HepG2 (cell line): ENCODE results near the gene KCNIP4. TPM values are rescaled to one million over a fixed set of nuclear protein-coding genes. Genes with fewer than 3 reads are reported as not detected.

Experiments used
- ATAC-seq: fragments of 200-7000 bp; cut with Tn5 transposase; 3 replicates; pipeline ENCODE4 v1.9.1; 2020; ENCODE audit warnings: mild to moderate bottlenecking, moderate library complexity
- BruUV-seq: library from RNA; stranded (reverse); fragments of 400-500 nt; replicated peaks from 2 replicates; lab custom pipeline; 2021; lab: Mats Ljungman, UMichigan
- CTCF ChIA-PET: fragments of 300-600 bp; formaldehyde crosslinking; extraction: SDS; loops from one replicate; lab custom pipeline; 2021; ENCODE audit warnings: low total read pairs, inconsistent platforms, low intra/inter-chr PET ratio; lab: Yijun Ruan, JAX
- POLR2A ChIA-PET: fragments of 350-600 bp; sonication (Branson Sonifier 250); formaldehyde crosslinking; loops from one replicate; lab custom pipeline; 2020; ENCODE audit warnings: antibody characterized with exemption, inconsistent platforms; lab: Yijun Ruan, JAX
- DNase-seq: peaks from one replicate; pipeline ENCODE4 v3.0.0-alpha.2; 2015; ENCODE audit warnings: low spot score
- FAIRE-seq: peaks from 3 replicates; lab custom pipeline; 2011; peaks lifted over from hg19 to GRCh38; lab: Jason Lieb, UNC
- H2AFZ ChIP-seq: one replicate; pipeline ENCODE4 v1.6.1; 2011; ENCODE audit warnings: low read length, inconsistent platforms
- H3K27ac ChIP-seq: fragments of 300-600 bp; 3 replicates; pipeline ENCODE4 v1.8.0; 2011; ENCODE audit warnings: mixed run types, mild to moderate bottlenecking, mixed read lengths, low read length, inconsistent platforms; ENCODE audit not compliant: insufficient read depth; ENCODE audit errors: extremely low read length
- H3K27me3 ChIP-seq, 2 experiments: fragments of 200-600 bp in 1 of 2; 2 replicates in 1 of 2; 3 replicates in 1 of 2; pipeline versions ENCODE4 v1.6.0 to v1.8.0; 2011; ENCODE audit warnings: low read length in 2 of 2, mild to moderate bottlenecking in 2 of 2, moderate library complexity in 2 of 2, inconsistent platforms in 1 of 2; ENCODE audit not compliant: insufficient read depth in 2 of 2, control insufficient read depth in 1 of 2
- H3K36me3 ChIP-seq, 2 experiments: fragments of 200-600 bp in 1 of 2; replicated peaks in 1 of 2; 2 replicates in 1 of 2; 3 replicates in 1 of 2; pipeline versions ENCODE4 v1.5.1 to v1.8.0; 2011; ENCODE audit warnings: low read length in 2 of 2, inconsistent platforms in 1 of 2; ENCODE audit not compliant: insufficient read depth in 2 of 2, control insufficient read depth in 1 of 2
- H3K4me1 ChIP-seq: 2 replicates; pipeline ENCODE4 v1.5.1; 2012; ENCODE audit warnings: low read length, inconsistent platforms; ENCODE audit not compliant: insufficient read depth
- H3K4me2 ChIP-seq: 2 replicates; pipeline ENCODE4 v1.6.0; 2011; ENCODE audit warnings: low read depth, low read length, inconsistent platforms
- H3K4me3 ChIP-seq, 3 experiments: fragments of 200-600 bp in 1 of 3; sonication (generic), shearing (Covaris generic) in 1 of 3; replicated peaks in 1 of 3; 2 replicates each; pipeline ENCODE4 v1.5.1; 2011 to 2016; ENCODE audit warnings: low read length in 3 of 3, inconsistent platforms in 2 of 3, low read depth in 2 of 3, mild to moderate bottlenecking in 2 of 3, control low read depth in 1 of 3, mixed read lengths in 1 of 3; ENCODE audit not compliant: insufficient read depth in 1 of 3
- H3K79me2 ChIP-seq: one replicate; pipeline ENCODE4 v1.6.1; 2011; ENCODE audit warnings: low read length, inconsistent platforms; ENCODE audit not compliant: insufficient read depth
- H3K9ac ChIP-seq: 2 replicates; pipeline ENCODE4 v1.6.0; 2011; ENCODE audit warnings: mild to moderate bottlenecking, low read depth, low read length, inconsistent platforms; ENCODE audit not compliant: insufficient read depth
- H3K9me3 ChIP-seq: 2 replicates; pipeline ENCODE4 v1.5.1; 2012; ENCODE audit warnings: mild to moderate bottlenecking, low read length
- H4K20me1 ChIP-seq: 2 replicates; pipeline ENCODE4 v1.6.0; 2011; ENCODE audit warnings: inconsistent platforms, mild to moderate bottlenecking, low read length, moderate library complexity; ENCODE audit not compliant: insufficient read depth
- AKAP8 ChIP-seq: sonication (generic); formaldehyde crosslinking; IDR thresholded peaks from 2 replicates; pipeline ENCODE4 v1.5.1; 2020; ENCODE audit warnings: mild to moderate bottlenecking, missing genetic modification reagents
- ASH2L ChIP-seq: fragments of 300-600, 200-600 bp; sonication (generic); IDR thresholded peaks from 2 replicates; pipeline ENCODE4 v1.7.0; 2017; ENCODE audit warnings: low read depth, mild to moderate bottlenecking, moderate library complexity, mixed read lengths, low read length; ENCODE audit not compliant: insufficient read length
- NFIC ChIP-seq: IDR thresholded peaks from 2 replicates; pipeline ENCODE4 v1.6.1; 2012; ENCODE audit warnings: mild to moderate bottlenecking, low read length, inconsistent platforms
- SIX1 ChIP-seq: sonication (generic); formaldehyde crosslinking; IDR thresholded peaks from 2 replicates; pipeline ENCODE4 v1.4.0; 2020; ENCODE audit warnings: missing genetic modification reagents, borderline replicate concordance
- SMC3 ChIP-seq: IDR thresholded peaks from 2 replicates; pipeline ENCODE4 v1.6.1; 2011; ENCODE audit warnings: low read length, improper control_type of control experiment
- STAG1 ChIP-seq: sonication (generic); formaldehyde crosslinking; IDR thresholded peaks from 2 replicates; pipeline ENCODE4 v1.4.0; 2020; ENCODE audit warnings: missing genetic modification reagents
- WGBS: methylation state at CpG from one replicate; pipeline ENCODE4 v1.1.6; 2017; ENCODE audit warnings: low lambda C conversion rate; 5-methylcytosine and 5-hydroxymethylcytosine counted together
- in situ Hi-C: cut with HindIII; loops from 2 replicates; pipeline ENCODE4 v1.10.0; 2017; ENCODE audit warnings: low pct_unique_long_range_greater_than_20kb; ENCODE audit not compliant: extremely low pct_ligation_motif_present
- intact Hi-C: fragments of 100-400 bp; cut with micrococcal nuclease; formaldehyde crosslinking; loops from one replicate; pipeline ENCODE4 v1.10.0; 2022; ENCODE audit not compliant: unreplicated experiment
- polyA plus RNA-seq, 8 experiments: library from polyadenylated mRNA; depleted of rRNA in 3 of 8; stranded (reverse) in 7 of 8; unstranded in 1 of 8; fragments of >200 nt; fragmentation: Illumina TruSeq in 4 of 8; extraction: Trizol in 4 of 8; gene quantifications; 2 replicates each; pipeline versions ENCODE4 v1.2.1 to v1.2.3, GENCODE V29; 2011 to 2016; ENCODE audit warnings: low read depth in 4 of 8, missing spikeins in 1 of 8, mixed read lengths in 1 of 8; ENCODE audit not compliant: insufficient read depth in 1 of 8
- total RNA-seq, 5 experiments: library from RNA; depleted of rRNA; stranded (reverse); fragments of >200 nt; fragmentation: Illumina TruSeq; extraction: Trizol; gene quantifications; 2 replicates each; pipeline ENCODE4 v1.2.3, GENCODE V29; 2016; ENCODE audit warnings: low read depth in 1 of 5
- TF ChIP-seq, protein P1 (sequence below): sonication (generic); formaldehyde crosslinking; IDR thresholded peaks from 2 replicates; pipeline ENCODE4 v1.5.0; 2020; ENCODE audit warnings: mild to moderate bottlenecking, missing genetic modification reagents, moderate library complexity
- TF ChIP-seq, protein P2 (sequence below): sonication (generic); formaldehyde crosslinking; IDR thresholded peaks from 2 replicates; pipeline ENCODE4 v1.4.0; 2020; ENCODE audit warnings: missing genetic modification reagents, borderline replicate concordance

The KCNIP4 gene
- total and polyA plus RNA-seq, 2 of the 13 experiments (the other 11 are each of a cell fraction or from before 2014, with no cell fraction given) = 0.09 TPM; not detected in 1

DNA sequence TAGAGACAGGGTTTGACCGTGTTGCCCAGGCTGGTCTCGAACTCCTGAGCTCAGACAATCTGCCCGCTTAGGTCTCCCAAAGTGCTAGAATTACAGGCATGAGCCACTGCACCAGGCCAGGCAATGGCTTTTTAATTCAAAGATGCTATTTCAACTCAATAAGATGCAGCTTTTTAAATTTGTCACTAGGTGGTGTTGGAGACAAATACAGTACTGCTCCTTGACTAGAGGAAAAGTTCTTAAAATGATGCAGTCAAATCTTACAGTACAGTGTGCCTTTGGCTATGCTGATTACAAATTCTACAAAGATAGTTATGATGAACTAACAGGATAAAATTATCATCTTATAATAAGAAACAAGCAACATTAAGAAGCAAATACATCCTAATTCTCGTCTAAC, 441.1 kb downstream of the KCNIP4 start:
- no peak overlapping the region for H3K4me2 ChIP-seq
- H4K20me1 ChIP-seq = no peaks in the 10 kb centered on the region
- 3% methylated on average over 4 of the region's 4 CpGs for WGBS
- TF ChIP-seq ASH2L (no peak), SIX1 (CRISPR knock-in tag) (no peak), NFIC (no peak), SMC3 (peak; percentile 8; the same call in 1 of the 2 replicates), AKAP8 (CRISPR knock-in tag) (no peak), STAG1 (CRISPR knock-in tag) (peak; percentile 48)
- TF ChIP-seq, protein P1, sequence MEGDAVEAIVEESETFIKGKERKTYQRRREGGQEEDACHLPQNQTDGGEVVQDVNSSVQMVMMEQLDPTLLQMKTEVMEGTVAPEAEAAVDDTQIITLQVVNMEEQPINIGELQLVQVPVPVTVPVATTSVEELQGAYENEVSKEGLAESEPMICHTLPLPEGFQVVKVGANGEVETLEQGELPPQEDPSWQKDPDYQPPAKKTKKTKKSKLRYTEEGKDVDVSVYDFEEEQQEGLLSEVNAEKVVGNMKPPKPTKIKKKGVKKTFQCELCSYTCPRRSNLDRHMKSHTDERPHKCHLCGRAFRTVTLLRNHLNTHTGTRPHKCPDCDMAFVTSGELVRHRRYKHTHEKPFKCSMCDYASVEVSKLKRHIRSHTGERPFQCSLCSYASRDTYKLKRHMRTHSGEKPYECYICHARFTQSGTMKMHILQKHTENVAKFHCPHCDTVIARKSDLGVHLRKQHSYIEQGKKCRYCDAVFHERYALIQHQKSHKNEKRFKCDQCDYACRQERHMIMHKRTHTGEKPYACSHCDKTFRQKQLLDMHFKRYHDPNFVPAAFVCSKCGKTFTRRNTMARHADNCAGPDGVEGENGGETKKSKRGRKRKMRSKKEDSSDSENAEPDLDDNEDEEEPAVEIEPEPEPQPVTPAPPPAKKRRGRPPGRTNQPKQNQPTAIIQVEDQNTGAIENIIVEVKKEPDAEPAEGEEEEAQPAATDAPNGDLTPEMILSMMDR = peak; percentile 27; the same call in 1 of the 2 replicates
- H2AFZ ChIP-seq = no peak overlapping the region
- POLR2A ChIA-PET = no interaction called here
- intact Hi-C loops = loop anchor here (1.0 kb wide), 1 partner anchor 261 kb away; no protein-coding TSS in a partner anchor
- H3K9ac ChIP-seq = no peak overlapping the region
- no peak for FAIRE-seq
- peak; percentile 55; the same call in 2 of the 3 replicates for ATAC-seq
- in situ Hi-C loops = no loop called here
- no peaks in the 10 kb centered on the region for H3K27me3 ChIP-seq
- H3K4me3 ChIP-seq = no peak overlapping the region
- peak; percentile 6 for DNase-seq
- H3K27ac ChIP-seq = no peak overlapping the region
- H3K79me2 ChIP-seq = no peaks in the 10 kb centered on the region
- no peaks in the 10 kb centered on the region for H3K9me3 ChIP-seq
- CTCF ChIA-PET = no interaction called here
- no peaks in the 10 kb centered on the region for H3K36me3 ChIP-seq
- no TSS peak for BruUV-seq
- H3K4me1 ChIP-seq = no peaks in the 10 kb centered on the region

DNA sequence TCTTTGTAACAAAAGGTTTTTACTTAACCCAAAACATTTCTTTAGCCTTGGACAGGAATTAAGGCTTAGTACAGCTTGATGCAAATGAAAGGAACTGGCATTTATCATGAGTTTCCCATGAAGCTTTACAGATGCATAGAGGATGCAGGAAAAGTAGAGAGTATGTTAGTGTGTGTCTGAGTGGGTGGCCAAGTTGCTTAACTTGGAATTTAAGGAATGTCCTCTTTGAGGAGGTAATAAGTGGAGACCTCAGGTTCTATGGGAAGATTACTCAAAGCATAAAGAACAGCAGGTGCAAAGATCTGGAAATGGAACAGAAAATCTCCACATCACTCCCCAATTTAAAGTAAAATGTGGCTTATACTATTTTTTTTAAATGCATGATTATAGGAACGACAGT, 457.9 kb downstream of the KCNIP4 start:
- ATAC-seq (no peak), DNase-seq (no peak), FAIRE-seq (no peak)
- Histone ChIP-seq H4K20me1 (no peaks in the 10 kb centered on the region), H3K9me3 (no peaks in the 10 kb centered on the region), H2AFZ (no peak overlapping the region), H3K27me3 (no peaks in the 10 kb centered on the region), H3K4me3 (no peak overlapping the region), H3K36me3 (no peaks in the 10 kb centered on the region), H3K79me2 (no peaks in the 10 kb centered on the region), H3K4me1 (no peaks in the 10 kb centered on the region), H3K4me2 (no peak overlapping the region), H3K27ac (no peak overlapping the region), H3K9ac (no peak overlapping the region)
- POLR2A ChIA-PET = no interaction called here
- in situ Hi-C loops = no loop called here
- WGBS = 0% methylated on average over 1 of the region's 1 CpG
- intact Hi-C loops = no loop called here
- no TSS peak for BruUV-seq
- CTCF ChIA-PET = no interaction called here
- TF ChIP-seq, protein P2, sequence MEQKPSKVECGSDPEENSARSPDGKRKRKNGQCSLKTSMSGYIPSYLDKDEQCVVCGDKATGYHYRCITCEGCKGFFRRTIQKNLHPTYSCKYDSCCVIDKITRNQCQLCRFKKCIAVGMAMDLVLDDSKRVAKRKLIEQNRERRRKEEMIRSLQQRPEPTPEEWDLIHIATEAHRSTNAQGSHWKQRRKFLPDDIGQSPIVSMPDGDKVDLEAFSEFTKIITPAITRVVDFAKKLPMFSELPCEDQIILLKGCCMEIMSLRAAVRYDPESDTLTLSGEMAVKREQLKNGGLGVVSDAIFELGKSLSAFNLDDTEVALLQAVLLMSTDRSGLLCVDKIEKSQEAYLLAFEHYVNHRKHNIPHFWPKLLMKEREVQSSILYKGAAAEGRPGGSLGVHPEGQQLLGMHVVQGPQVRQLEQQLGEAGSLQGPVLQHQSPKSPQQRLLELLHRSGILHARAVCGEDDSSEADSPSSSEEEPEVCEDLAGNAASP = no peak
